Epidermal melanocyte (primary cell): Measurements from ENCODE around the gene ATG3.
A peak's percentile ranks its signal among the peaks of the same experiment; 100 is the strongest.
"Not testable (repeated sequence)": the region's sequence is repeated elsewhere in the genome, so short reads cannot be mapped to it uniquely, and the experiment has no call there.

ENCODE experiments used
- DNase-seq: peaks from one replicate; pipeline ENCODE4 v3.0.0; 2011; ENCODE audit warnings: low spot score; ENCODE audit not compliant: insufficient read length

ATG3 gene

DNA sequence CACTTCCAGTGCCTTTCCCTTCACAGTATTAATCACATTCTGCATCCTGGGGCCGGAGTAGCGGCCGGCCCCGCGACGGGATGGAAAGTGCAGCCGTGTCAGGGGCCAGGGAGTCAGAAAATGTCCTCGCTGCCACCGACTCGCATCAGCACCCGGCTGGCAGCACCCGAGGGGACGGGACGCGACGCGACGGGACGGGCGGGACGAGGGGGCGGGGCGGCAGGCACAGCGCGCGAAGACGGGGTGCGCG, 353 bp downstream of the ATG3 start:
- DNase-seq: no peak

DNA sequence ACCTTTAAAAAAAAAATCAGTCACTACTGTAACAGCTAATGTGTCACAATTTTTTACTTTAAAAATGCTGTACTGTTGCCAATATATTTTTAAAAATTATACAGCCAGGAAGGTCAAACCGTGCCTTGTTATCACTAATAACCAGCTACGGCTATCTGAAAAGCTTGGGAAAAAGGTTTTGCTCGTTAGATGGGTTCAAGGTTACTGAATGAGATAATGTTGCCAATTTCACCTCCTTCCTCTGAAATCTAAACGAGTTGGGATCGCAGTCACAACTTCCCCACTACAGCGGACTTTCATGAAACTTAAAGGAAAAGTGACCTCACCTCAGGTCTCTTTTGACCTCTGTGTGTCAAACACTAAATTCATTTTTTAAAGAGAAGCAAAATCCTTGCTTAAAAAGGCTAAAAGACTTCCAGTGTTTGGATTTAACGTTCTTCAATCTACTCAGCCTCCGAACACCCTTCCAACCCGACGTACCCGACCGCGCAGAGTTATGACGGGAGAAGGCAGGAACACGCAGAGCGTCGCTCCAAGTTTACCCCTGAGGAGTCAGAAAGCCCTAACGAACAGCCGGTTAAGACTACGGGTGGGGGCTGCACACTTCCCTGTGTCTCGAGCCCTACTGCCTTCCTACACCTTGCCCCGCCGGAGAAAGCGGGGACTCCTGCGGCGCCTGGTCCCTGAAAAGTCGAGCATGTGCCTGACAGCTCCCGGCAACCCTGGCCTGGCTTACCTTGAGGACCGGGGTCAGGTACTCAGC, 860 bp downstream of the ATG3 start:
- DNase-seq: peak; percentile 51

DNA sequence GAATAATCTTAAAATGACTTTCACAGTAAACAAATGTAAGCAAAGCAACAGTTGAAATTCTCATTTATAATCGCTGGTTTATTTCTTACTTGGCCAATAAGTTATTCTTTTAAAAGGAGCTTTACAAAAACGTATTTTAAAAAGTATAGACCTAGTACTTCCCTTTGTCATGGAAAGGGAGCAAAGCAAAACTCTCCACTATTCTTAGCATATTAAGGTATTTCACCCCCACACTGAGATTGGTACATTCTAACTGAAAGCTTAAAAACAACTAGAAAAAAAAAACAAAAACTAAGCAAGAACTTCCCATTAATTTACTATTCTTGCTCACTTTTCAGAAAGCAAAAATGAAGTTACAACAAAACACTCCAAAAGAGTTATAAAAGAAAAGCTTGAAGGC, 1.5 kb downstream of the ATG3 start:
- DNase-seq: no peak

DNA sequence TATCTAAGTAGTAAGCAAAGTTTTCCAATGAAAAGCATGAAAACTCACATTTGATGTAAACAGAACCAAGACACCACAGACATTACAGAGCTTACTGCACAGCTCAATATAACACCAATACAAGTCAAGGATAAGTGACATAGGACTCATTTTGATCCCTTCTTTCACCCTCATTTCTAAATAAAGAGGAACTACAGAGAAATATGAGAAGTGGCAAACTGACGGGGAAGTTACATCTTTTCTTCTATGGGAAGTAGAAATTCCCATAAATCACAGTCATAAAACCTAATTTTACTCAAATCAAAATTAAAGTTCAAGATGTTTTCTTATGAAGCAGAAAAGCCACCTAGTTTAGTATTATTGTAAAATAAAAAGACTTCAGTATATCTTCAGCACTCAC, 3.8 kb downstream of the ATG3 start:
- no peak for DNase-seq

DNA sequence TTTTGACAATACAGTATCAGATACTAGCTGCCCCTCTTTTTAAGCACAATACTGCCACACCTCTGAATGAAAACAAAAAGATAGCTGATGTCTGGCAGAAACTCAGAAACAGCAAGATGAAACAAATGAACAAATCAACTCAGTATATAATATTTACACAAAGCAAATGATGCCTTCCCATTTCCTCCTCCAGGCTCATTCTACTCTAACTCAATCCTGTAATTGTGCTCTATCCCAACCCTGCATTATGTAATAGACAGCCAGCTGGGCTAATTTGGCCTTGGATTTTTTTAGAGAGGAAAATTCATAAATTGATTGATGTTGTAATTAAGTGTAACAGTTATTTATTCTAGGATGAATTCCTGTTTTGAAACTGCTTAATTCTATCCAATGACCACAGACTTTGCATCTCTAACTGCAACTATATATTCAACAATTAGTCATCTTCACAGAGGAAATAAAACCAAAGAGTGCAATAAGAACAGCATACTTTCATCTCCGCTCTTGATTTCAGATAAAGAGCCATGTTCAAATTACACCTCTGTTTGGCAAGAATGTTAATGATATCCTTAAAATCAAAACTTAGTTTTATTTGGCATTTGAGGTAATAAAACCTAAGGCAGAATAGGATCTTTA, 6.1 kb downstream of the ATG3 start:
- DNase-seq: no peak

DNA sequence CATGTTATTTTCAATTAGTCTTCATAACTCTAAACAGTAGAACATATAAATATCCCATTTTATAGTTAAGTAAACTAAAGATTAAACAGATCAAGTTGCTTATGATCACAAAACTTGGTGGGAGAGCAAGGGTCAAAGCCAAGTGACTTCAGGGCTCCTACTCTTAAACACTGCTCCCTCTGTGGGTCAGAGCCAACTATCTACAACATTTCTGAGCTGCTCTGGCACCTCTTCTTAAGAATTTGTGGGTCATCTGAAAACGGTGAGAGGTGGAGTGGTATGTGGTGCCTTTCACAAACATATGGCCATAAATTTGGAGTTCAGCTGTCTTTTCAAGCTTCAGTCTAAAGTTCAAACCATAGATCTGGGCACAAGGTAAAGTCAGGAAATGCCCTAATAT, 10.9 kb downstream of the ATG3 start:
- DNase-seq: no peak

DNA sequence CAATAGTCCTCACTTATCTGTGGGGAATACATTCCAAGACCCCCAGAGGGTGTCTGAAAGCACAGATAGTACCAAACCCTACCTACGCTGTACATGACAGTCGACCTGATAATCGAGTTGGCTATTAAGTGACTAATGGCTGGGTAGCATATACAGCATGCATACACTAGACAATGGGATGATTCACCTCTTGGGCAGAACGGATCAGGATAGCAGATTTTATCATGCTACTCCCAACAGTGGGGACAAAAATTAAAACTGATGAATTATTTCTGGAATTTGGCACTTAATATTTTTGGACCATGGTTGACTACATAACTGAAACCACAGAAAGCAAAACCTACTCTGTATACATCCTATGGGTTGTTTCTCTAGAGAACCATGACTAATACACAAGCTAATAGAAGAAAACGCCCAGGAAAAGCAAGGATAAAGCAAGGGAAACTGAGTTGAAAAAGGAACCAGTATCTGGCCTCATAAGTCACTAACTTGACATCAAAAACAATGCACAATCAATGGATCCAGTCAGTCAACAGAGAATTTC, 15.5 kb downstream of the ATG3 start:
- DNase-seq: no peak

DNA sequence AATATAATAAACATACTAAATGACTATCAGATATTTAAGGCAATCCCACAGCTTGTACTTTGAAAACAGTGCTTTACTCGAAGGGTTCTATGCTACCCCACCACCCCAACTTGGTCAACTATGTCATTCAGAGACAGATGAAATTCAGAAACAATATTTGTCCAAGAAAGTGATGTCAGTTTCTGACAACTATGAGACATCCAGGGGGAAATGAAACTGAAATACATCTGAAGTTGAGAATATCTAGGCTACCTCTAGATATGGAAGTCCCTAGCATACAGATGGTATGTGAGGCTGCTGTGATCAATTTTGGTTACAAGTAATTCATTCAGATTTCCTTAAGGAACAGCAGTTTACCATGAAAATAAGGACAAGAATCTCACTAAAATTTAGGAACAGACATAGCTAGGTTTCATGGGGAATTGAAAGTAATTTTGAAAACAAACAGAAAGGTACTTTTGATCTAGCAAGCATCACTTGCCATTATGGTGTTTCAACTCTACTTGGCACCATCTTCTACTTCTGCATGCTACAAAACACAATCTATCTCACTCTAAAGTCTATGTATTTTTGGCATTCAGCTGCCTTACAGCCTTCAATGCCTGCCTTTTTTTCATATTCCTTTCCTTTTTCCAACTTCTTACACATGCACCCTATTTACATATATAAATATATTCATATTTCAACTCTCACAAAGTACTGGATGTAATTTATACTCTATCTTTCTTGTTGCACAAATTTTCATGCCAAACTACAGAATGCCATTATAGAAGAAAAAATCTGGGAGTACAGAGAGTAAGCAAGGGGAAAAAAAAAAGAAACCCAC, 21.7 kb downstream of the ATG3 start:
- DNase-seq: no peak

DNA sequence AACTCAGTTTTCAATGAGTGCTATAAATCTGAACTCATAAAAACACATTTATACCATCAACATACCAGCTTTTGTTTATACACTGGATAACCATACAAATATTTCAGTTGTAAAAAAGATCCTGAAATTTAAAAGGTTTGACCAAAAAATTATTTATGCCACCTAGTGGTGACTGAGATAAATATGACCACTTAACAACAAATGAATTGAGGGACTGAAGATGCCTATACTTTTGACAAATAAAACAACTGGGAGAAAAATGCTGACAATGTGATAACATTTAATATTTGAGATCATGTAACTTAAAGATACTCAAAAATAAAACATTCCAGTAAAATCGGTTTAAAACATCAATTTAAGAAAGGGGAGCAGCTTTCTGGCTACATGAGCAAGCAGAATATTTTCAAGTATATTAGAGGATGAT, 30.4 kb downstream of the ATG3 start:
- peak; percentile 30 for DNase-seq

DNA sequence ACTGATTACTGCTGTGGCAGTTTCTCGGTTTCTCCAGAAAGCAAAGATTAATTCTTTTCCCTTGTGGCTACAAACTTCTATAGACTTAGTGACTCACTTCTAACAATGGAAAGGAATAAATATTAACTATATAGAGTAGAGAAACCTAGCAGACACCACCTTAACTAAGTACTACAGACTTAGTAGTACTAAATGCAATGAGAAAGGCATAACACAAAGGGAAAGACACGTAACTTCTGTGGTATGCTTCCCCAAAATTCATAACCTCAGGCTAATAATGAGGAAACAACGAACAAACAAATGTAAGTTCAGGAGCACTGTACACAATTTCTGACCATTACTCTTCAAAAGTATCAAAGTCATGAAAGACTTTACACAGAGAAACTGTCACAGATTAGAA, 31.2 kb downstream of the ATG3 start:
- no peak for DNase-seq

DNA sequence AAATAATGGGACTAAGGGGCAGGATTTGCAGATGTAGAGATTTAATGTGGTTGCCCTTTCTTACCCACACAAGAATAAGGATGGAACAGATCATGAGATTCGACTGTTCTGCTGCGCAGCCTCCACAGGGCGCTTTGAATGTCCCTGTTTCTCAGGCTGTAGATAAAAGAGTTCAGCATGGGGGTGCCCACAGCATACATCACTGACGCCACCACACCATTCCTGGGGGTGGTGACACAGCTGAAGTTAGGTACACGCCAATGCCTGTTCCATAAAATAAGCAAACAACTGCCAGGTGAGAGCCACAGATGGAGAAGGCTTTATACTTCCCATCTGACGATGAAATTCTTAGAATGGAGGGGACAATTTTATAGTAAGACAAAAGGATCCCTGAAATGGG, 37.6 kb downstream of the ATG3 start:
- not testable (repeated sequence) for DNase-seq

DNA sequence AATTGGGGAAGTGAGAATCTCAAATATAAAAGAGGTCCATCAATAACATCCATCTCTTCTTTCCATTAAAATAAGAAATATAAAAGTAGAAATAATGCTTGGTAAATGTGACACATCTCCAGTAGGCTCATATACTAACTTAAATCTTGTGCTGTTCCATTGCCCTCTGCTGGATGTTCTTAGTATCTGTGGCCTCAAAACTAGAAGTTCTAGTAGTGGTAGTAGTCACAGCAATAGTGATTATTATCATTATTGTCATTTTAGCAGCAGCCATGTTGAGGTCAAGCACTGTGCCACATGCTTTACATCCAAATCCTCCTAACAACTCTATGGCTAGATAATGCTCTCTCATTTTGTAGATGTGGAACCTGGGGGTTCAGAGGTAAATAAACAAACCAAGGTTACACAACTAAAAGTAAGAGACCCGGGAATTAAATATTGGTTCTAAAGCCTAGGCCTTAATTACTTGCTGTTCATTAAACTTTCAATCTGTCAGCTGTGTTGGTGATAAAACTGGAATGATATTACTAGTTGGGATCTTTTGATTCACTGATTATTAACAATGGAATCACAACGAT, 42.2 kb downstream of the ATG3 start:
- peak; percentile 30 for DNase-seq

DNA sequence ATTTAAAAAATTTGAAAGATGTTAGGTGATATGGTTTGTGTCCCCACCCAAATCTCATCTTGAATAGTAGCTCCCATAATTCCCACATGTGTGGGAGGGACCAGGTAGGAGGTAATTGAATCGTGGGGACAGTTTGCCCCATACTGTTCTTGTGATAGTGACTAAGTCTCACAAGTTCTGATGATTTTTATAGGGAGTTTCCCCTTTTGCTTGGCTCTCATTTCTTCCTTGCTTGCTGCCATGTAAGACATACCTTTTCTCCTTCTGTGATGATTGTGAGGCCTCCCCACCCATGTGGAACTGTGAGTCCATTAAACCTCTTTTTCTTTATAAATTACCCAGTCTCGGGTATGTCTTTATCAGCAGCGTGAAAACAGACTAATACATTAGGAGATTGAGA, 42.8 kb downstream of the ATG3 start:
- not testable (repeated sequence) for DNase-seq

DNA sequence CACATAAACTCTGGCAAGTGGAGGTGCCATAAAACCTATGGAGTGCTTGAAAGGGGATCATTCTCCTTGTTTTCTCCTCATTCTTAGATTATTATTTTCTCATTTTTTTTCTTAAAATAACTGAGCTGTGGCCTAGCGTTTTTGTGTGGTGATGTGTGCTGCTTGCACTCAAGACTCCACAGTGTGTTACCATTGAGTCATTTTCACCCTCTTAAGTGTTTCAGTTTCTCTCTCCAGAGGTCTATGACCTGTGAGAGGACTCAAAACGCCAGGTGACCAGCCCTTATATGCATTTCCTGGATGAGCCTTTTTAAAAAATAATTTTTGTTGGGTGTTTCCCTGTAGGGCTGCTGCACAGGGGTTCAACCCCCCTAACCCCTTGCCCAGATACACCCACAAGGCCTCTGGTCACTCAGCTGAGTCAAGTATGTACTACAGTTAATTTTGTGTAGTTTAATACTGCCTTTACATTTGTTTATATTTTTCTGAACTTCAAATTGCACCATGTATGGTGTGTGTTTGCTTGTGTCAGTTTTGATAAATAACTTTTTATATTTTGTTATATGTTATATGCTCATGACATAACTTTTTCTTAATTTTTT, 47.1 kb downstream of the ATG3 start:
- DNase-seq: no peak

DNA sequence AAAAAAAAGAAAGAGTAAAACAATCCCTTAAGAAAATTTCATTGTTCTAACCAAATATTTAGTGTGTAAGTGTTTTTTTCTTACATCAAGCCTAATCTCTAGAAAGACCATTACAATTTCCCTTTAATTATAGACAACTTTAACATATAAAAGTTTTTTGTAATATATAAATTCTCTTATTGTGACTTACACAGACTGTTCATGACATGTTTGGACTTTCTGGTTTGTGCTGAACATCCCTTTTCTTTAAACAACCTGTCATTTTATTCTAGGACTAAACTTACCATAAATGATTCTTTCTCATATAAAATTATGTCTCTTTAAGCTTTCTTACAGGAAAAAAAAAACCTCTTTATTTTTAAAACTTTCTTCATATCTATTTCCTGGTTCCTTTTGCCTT, 49.4 kb downstream of the ATG3 start:
- no peak for DNase-seq

DNA sequence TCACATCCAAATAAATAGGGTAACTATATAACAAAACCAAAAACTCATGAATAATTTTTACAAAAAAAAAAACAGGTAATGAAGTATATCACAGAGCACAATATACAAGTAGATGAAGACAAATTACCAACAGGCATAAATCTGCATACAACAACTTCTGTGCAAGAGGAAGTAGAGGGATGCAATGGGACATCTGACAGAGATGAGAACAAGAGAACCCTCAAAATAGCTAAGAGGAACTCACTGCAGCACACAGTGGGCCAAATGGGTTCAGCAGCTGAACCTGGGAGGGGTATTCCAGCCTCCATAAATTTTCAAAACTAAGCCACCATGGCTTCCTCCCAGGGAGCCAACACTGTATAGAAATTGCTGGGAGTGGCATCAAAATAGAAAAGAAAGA, 52.9 kb downstream of the ATG3 start:
- DNase-seq: no peak

DNA sequence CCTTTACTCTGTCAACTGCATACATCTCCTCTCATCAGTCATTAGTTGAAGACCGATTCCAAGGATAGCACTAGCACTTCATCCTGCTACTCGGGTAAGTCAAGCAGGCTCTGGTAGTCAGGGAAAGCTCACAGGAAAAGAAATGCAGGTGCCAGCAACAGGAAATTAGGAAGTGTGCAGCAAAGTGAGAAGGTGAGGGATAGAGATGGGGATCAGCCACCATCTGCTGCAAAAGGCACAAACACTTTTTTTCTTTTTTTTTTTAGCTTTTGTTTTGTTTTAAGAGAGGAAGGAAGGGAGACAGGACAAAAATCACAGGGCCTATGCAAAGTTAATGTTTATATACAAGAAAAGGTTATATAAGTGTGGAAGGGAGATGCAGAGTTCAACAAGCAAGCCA, 53.5 kb downstream of the ATG3 start:
- DNase-seq: no peak

DNA sequence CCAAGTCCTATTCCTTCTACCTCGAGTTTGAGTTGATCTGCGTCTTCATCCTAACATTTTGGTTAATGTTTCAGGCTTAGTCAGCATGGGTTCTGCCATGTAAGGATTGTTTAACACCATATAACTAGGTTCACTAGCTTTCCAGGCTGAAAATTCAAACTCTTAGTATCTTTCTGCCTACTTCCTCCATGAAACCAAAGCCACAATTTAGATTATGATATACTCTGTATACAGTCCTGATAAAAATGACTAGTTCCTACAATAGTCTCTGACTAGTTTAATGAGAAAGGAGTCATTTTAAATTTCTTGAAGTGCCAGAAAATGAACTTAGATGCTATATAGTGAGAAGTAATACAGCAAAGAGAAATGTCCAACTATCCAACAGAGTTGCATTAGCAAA, 55.9 kb downstream of the ATG3 start:
- DNase-seq: no peak

DNA sequence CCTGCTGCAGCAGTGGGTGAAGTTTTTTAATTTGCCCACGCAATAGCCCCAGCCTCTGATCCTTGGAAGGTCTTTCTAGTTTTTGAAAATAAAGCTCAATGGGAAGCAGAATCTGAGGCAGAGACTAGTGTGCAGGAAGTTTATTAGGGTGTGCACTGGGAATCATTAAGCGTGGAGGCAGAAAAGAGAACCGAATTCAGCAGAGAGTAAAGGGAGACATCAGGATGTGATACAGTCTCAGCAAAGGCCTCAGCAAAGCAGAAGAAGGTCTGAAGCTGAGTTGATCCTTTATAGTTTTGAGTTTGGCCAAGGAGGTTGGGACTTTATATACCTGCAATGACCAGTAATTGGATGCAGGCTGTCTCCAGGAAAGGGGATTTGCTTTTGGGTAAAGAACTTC, 57.6 kb downstream of the ATG3 start:
- no peak for DNase-seq

DNA sequence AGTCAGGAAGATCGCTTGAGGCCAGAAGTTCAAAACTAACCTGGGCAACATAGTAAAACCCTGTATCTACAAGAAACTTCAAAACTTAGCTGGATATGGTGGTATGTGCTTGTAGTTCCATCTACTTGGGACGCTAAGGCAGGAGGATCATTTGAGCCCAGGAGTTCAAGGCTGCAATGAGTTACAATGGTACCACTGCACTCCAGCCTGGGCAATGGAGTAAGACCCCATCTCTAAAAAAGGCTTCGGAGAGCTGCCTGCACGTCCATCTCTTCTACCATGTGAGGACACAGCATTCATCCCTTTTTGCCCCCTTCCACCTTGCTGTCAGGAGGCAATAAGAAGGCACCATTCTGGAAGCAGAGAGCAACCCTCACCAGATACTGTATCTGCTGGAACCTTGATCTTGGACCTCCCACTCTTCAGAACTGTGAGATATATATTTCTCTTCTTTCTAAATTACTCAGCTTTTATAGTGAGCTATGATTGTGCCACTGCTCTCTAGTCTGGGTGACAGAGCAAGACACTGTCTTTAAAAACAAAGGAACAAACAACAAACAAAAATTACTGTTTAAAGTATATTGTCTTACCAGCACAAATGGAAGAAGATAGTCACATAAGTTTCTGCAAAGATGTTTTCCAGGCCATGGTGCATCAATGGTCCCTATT, 58.3 kb downstream of the ATG3 start:
- no peak for DNase-seq

DNA sequence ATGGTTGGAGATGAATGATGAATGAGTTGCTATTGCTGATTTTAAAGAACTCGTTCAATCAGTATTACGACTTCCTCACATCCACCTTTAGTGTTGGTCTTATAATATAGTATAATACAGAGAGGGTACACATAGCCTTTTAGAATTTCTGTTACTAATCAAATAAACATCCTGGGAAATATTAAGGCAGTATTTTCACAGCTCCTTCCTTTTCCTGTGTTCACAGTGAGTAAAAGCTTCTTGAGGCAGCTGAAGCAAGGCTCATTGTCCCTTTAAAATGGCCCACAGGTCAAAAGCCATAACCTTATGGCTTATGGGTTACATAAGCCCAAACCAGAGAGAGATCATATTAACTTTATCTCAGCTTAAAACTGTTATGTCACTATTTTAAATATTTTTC, 61.1 kb downstream of the ATG3 start:
- DNase-seq: no peak
